ENCODE results near the gene YAE1. TPM values are rescaled to one million over a fixed set of nuclear protein-coding genes. Genes with fewer than 3 reads are reported as not detected.

YAE1 gene
- total and polyA plus RNA-seq, 2 of the 13 experiments (the other 11 are each of a cell fraction or from before 2014, with no cell fraction given), result 18.7 to 28.3 TPM

- TF ChIP-seq ZNF512B (CRISPR knock-in tag; IDR thresholded peaks at IDR 0.05; ENCODE audit: borderline replicate concordance), result peak; percentile 74; the same call in 1 of the 2 replicates
- TF ChIP-seq NFRKB (IDR thresholded peaks at IDR 0.05), result no peak
- 0 out of 2 replicates have a peak, but pooled peaks have one; percentile 42 for TF ChIP-seq ZNF143 (CRISPR knock-in tag; IDR thresholded peaks at IDR 0.05)
- TF ChIP-seq RFX5 (IDR thresholded peaks at IDR 0.05; ENCODE audit: low read depth, low read length), result no peak
- TF ChIP-seq SALL1 (CRISPR knock-in tag; IDR thresholded peaks at IDR 0.05), result peak; percentile 88
- TF ChIP-seq GRHL1 (CRISPR knock-in tag; conservative IDR thresholded peaks at IDR 0.05), result no peak
- no peak for TF ChIP-seq ZNF33A (CRISPR knock-in tag; IDR thresholded peaks at IDR 0.05; ENCODE audit: borderline replicate concordance)
- no peak for TF ChIP-seq FOXP1 (IDR thresholded peaks at IDR 0.05)
- TF ChIP-seq FOXP1 (CRISPR knock-in tag; IDR thresholded peaks at IDR 0.05), result no peak
- TF ChIP-seq ESRRA (CRISPR knock-in tag; IDR thresholded peaks at IDR 0.05; ENCODE audit: low read depth), result peak; percentile 74; the same call in 1 of the 2 replicates
- no peak for TF ChIP-seq AKNA (CRISPR knock-in tag; IDR thresholded peaks at IDR 0.05; ENCODE audit: borderline replicate concordance)
- no peak for TF ChIP-seq PRPF4 (IDR thresholded peaks at IDR 0.05; ENCODE audit: low read depth, low read length, poor library complexity, severe bottlenecking)
- no peak; the same call in 1 of the 2 replicates for TF ChIP-seq SIN3A (IDR thresholded peaks at IDR 0.05; ENCODE audit: borderline replicate concordance, low read depth, low read length)
- TF ChIP-seq ZNF672 (CRISPR knock-in tag; IDR thresholded peaks at IDR 0.05), result no peak
- peak; percentile 31; the same call in 1 of the 2 replicates for TF ChIP-seq ELF4 (CRISPR knock-in tag; IDR thresholded peaks at IDR 0.05; ENCODE audit: borderline replicate concordance)
- peak; percentile 90 for TF ChIP-seq ZNF160 (CRISPR knock-in tag; IDR thresholded peaks at IDR 0.05)
- peak; percentile 55 for TF ChIP-seq ZNF430 (CRISPR knock-in tag; IDR thresholded peaks at IDR 0.05)
- peak; percentile 85; the same call in 1 of the 2 replicates for TF ChIP-seq ZFP91 (CRISPR knock-in tag; IDR thresholded peaks at IDR 0.05; ENCODE audit: borderline replicate concordance)
Observed at GRCh38 chr7:39566023-39566921, at the start of gene YAE1 (continued).

All from HepG2 (cell line).